ENCODE results near the gene SPON1.
A peak's percentile ranks its signal among the peaks of the same experiment; 100 is the strongest.
"Not testable (repeated sequence)": the region's sequence is repeated elsewhere in the genome, so short reads cannot be mapped to it uniquely, and the experiment has no call there.

Gene SPON1

DNA sequence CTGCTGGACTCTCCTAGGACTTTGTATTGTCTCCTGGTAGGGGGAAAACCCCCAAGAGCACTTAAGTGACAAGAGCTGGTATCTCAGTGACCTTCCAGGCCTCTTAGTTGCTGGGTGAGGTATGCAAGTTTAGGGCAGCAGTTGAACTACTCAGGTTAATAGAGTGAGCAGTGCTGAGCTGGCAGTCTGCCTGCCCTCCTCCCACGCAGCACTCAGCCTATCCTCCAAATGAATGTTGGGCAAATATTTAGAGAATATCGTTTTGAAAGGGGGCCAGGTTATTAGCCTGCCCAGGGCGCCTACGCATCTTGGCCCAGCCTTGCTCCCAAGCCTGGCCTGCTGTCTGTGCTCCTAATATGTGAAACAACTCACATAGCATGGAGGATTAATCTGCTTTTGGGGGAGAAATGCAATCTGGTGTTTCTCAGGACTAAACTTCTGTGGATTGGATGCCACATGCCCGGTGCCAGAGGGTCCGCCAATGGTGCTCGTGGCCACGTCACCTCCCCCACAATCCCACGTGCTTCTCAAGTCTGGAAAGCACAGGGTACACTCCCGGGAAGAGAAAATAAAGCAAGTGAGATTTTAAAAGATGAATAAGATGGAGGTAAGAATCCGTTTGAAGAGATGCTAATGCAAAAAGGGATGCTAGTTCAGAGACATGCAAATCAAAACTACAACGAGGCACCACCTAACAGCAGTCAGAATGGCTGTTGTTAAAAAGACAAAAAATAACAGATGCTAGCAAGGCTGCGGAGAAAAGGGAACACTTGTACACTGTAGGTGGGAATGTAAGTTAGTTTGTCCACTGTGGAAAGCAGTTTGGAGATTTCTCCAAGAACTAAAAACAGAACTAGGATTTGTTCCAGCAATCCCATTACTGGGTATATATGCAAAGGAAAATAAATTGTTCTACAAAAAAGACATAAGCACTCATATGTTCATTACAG, 67.7 kb downstream of the SPON1 start:
- peak in 4 of 58 donors; percentile 4 to 14 (median 8) for DNase-seq

DNA sequence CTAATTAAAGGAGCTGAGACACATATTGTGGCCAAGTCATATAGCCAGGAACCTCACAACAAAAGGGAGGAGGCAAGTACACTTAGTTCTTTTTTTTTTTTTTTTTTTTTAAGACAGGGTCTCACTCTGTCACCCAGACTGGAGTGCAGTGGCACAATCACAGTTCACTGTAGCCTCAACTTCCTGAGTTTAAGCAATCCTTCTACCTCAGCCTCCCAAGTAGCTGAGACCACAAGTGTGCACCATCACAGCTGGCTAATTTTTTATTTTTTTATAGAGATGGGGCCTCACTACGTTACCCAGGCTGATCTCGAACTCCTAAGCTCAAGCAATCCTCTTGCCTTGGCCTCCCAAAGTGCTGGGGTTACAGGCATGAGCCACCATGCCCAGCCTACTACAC, 73.0 kb downstream of the SPON1 start:
- DNase-seq = not testable (repeated sequence)

DNA sequence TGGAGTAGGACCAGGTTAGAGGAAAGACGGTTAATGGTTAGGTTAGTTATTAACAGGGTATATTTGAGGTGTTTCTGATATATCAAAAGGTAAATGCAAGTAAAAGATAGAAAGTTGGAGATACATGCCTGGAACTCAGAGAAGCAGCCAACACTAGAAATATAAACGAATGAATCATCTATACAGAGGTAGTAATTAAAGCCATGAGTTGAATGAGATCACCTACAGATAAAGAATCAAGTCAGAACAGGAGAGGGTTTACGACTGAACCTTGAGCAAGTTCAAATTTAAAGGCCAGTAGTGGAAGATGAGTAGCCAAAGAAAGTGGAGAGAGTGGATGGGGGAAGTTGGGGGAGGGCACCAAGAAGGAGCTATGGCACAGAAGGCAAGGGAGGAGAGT, 73.9 kb downstream of the SPON1 start:
- no peak for DNase-seq

DNA sequence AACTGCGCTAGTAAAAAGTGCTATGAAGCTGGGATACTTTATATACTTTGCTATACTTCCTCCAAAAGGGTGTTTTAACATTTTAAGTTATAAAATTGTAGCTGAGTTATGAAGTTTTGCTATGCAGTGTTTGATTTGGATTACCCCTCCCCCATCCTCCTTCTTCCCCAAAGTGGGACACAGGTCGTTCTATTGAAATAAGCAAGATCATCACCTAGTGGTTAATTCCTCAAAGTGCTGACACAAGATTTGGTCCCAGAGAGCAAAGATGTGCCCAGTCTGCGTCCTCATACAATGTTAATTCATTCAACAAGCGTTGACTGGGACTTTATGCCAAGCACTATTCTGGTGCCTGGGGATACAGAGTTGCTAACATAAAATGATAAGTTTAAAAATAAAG, 78.5 kb downstream of the SPON1 start:
- no peak for DNase-seq

DNA sequence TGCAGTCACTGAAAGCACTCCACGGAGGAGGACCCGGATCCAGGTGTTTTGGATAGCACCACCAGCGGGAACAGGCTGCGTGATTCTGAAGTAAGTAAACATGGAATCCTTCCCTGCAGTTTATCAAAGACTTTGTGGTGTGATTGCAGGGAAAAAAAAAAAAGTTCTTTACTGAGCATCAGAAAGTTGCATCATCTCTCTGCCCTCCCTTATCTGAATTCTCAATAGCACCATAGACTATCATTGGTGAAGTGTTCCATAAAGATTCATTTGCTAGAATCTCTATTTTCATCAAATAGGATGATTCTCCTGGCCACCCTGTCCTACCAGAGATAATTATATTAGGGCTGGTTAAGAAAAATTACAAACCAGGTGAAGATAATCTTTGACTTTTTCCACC, 79.0 kb downstream of the SPON1 start:
- no peak for DNase-seq

DNA sequence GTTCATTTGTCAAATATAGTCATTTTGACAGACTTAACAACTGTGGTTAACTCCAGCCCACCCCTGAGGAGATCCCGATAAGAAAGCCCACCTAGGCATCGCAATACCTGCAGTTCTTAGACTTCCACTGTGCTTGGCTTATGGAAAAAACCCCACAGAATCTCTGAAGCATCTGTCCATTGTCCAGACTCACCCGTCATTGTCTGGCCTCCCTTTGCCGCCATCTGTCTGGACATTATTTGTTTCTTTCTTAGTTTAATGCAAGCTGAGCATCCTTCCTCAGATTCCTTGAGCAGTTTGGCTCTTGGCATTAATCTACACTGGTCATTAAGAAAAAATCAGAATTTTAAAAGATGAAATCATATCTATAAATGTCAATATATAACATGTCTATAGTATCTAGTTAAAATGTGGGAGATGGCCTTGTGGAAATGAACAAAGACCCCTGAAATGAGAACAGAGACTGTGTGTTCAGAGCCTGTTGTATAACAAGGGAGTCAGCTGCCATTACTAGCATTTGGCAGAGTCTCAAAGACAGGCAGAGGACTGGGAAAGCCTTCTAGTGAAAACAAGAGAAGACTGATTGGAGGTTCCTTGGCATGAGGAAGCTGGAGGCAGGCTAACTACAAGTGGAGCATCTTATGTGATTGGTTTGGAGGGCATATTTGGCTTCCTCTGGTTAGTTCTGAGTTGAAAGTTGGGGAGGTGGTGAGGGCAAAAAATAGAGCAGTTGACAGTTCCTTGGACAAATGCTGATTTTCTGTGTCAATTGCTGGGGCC, 80.4 kb downstream of the SPON1 start:
- DNase-seq = peak in 33 of 58 donors; percentile 10 to 84 (median 28)

DNA sequence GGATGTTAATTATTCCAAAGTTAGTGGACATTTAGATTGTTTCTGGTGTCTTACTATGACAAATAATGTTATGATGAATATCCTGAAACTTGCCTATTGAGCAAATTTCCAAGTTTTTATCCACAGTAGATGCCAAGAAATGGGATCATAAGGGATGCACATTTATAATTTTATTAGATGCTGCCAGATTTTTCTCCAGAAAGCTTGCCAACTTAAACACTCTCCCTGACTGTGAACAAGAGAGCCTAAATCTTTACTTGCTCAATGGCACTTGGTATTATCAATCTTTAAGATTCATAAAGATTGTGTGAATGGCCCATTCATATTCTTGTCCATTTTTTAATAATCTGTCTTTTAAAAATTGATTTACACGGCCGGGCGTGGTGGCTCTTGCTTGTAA, 82.4 kb downstream of the SPON1 start:
- no peak for DNase-seq

DNA sequence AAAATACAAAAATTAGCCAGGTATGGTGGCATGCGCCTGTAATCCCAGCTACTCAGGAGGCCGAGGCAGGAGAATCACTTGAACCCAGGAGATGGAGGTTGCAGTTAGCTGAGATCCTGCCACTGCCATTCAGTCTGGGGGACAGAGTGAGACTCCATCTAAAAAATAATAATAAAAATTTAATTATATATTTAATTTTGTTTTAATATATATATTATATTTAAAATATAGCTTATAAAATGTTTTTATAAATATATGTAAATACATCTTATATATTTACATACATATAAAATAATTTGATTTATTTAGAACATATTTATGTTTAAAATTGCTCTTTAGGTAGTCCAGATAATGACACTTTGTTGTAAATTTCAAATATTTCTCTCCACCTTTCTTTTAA, 82.9 kb downstream of the SPON1 start:
- no peak for DNase-seq

DNA sequence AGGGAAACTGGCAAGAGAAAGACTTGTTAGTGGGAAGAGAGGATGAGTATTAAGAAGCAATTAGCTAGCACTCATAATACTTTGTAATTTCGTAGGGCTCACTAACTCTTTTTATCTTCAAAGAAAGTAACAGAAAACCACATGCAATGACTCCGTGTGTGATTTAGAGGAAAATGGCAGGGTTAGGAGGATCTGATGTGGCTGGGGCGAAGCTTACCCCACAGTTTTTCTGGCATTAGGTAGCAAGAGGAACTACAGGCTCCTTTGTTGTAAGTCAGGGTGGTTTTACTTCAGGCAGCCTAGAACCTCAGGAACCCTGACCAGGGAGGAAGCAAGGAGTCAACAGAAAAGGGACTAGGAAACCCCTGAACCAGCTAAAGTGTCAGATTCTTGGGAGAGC, 89.7 kb downstream of the SPON1 start:
- DNase-seq = no peak

DNA sequence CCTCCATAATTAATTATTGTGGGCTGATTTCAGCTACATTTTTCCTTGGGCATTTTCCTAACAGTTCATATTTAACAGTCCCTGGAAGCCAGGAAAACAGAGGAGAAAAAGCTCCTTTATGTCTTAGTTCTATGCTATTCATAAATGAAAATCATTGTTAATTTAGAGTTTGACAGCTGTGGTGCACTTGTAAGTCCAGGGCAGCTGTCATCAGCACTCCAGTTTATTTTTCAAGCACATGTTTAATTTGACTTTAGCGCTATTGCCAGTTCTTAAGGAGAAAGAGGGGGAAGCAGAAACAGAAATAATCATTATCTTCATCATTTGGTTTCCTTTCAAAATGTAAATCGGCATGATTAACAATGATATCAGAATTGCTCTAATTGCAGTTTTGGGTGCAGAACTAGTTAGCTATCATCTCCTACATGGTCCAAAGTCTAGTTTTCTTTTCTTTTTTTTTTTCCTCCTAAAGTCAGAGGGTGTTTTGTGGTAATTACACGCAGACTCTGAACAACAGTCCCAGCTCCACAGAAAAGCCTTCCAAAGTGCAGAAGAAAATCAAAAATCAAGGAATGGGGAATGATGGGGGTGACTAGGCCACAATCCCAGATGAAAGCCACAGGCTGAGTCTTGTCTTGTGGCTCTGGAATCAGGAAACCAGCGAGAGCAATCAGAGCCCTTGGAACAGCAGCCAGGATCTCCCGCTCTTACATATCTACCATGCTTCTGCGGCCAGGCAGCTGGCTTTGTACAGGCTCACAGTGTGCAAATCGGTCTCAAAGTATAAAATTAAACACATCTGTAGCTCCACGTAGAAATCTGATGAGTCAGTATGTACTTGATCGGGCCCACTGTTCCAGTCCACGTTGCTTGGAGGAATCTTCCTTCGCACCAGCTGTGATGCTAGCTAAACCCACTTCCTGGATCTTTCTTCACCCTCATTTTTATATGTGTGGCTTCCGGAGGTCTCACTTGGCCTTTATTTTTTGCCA, 91.9 kb downstream of the SPON1 start:
- no peak for DNase-seq

DNA sequence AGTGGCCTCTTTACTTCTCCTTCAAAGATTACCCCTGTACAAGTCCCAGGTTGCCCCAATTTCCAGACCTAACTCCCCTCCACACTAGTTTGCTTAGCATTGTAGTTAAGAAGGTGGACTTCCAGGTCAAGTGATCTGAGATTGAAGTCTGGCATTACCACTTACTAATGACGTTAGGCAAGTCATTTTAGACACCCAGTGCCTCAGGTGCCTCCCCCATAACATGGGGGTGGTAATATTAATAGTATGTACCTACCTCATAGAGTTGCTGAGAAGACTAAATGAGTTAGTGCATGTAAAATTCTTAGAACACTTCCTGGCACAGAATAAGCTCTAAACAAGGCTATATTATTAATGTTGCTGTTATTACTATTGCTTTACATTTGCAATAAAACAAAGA, 93.4 kb downstream of the SPON1 start:
- no peak for DNase-seq

DNA sequence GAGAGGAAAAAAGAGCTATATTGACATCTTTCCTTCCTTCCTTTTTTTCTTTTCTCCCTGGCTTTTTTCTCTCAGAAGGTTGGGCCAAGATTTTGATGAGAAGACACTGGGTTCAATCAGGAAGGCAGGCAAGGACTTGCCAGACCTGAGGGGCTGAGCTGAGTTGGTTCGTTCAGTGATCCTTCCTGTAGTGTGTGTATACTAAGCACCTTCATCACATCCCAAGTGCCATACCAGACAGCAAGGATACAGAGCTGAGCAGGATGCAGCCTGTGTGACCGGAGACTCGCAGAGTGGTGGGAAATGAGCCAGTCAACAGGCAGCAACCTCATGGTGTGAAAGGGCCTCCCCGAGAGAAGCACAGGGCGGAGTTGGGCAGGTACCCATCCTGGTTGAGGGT, 95.5 kb downstream of the SPON1 start:
- no peak for DNase-seq

DNA sequence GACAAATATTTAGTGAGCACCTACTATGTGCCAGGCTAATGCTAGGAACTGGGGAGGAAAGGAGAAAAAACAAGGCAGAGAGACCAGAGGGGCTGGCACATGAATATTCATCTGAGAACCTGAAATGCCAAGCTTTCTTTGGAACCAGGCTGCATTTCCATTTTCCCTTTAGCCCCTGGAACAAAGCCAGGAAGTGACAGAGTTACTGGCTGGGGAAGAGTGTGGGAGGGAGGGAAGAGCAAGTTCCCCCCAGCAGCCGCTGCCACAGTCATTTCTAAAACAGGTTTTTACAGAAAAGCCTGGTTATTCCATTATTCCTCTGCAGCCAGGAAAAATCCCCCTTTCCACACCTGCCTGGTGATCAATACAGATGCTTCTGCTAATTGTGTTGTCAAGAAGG, 97.0 kb downstream of the SPON1 start:
- DNase-seq = peak in 18 of 58 donors; percentile 5 to 61 (median 20)

DNA sequence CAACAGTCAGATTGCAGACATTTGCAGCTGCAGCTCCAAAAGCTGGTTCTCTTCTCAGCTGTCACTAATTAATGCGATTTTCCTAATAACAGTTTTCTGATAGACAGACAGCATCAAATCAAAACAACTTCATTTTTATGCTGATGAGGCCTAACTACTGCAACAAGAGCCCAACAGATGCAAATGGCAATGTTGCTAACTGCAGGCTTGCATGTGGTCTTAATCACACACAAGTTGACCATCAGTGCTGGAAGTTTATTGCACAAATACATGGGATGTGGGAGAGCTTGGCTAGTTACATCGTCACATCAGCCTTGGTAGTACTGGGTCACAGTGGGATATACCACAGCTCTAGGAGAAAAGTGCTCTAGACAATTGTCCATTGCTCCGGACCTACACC, 99.2 kb downstream of the SPON1 start:
- no peak for DNase-seq

DNA sequence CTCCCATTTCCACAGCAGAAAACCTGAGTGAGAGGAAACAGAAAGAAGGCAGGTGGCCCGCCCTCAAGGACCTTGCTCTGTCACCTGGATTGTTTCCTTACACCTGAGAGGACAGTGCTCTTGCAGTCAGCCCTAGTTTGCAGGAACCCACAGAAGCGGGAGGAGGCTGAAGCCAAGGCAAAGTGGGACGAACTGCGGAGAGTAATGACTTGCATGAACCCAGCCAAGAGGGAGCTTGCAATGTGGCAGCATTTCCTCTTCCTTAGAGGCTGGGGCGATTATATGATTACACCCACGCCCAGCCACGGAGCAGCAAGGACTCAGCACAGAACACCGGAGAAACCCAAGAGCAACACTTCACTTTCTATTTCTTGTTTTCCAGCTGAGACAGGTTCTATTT, 102.6 kb downstream of the SPON1 start:
- DNase-seq = peak in 17 of 58 donors; percentile 12 to 54 (median 19)

DNA sequence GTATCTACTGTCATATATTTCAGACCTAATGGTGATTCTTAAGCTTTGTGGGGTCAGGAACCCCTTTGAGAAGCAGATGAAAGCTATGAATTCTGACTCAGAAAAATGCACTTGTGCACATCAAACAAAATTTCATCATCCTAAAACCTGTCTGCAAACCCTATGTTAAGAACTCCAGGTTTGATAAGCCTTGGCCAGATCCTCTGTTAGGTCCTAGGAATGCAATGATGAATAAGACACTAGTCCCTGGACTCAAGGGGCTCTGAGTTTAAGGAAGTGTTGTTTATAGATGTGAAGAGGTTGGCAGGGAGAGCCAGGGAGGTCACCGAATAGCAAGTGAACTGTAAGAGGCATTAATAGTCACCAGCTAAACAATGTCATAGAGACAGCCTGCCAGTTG, 103.2 kb downstream of the SPON1 start:
- DNase-seq = no peak

DNA sequence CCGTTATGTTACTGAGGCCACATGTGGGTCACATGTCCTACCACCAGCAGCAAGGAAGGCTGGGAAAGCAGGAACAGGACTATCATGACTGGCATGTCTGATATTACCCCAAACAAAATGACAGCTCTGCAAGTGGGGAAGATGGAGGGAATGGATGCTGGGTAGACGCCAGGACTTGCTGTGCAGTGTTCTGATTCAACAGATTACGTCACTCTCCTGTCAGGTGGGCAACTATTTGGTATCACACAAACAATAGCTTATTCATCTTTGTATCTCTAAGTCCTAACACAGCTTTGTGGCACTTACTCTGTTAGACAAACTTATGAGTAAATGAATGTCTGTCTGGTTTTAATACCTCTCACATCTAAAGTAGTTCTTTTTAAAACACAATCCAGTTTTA, 105.2 kb downstream of the SPON1 start:
- no peak for DNase-seq

DNA sequence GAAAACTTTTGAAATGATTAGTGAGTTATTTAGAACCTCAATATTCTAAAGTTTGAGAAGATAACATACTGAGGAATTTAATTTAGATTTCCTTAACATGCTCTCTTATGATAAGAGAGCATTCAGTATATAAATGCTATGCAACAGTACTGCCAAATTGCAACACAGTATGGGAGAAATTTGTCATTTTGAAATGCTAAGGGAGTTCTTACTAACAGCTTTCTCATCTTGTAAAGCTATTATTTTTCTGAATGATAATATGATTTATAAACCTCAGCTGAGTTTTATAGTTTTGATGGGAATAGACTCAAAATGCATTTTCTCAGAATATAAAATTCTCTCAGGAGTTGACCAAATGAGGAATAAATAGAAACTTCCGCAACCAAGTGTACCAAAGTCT, 108.4 kb downstream of the SPON1 start:
- no peak for DNase-seq

DNA sequence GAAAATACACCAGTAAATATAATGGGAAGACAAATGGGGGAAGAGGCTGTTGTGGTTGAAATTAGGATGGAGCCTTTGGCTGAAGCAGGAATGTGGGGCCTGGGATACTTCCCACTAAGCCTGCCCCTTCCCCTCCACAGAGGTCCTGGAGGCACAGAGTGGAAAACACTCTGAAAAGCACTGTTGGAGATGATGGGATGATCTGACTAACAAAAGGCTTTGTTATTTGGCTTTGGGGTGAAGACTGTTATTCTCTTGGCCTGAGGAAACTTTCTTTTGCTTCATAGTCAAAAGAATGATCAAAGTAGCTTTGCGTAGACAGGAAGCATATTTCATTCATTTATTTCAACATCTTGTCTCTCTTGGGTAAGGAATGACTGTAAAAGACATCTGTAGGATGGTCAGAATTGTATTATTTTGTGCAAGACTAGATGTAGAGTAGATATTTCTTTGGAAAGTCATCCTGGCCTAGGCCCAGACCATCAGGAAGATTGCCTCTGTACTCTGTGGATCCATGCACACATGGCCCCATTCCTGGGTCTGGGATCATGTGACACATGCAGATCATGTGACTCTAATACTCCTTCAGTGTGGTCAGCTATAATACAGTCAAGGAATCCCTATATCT, 111.4 kb downstream of the SPON1 start:
- no peak for DNase-seq

Data from anterior cingulate cortex (tissue), 58 donors.